ENCODE results near the gene VPS37C.

Gene VPS37C

DNA sequence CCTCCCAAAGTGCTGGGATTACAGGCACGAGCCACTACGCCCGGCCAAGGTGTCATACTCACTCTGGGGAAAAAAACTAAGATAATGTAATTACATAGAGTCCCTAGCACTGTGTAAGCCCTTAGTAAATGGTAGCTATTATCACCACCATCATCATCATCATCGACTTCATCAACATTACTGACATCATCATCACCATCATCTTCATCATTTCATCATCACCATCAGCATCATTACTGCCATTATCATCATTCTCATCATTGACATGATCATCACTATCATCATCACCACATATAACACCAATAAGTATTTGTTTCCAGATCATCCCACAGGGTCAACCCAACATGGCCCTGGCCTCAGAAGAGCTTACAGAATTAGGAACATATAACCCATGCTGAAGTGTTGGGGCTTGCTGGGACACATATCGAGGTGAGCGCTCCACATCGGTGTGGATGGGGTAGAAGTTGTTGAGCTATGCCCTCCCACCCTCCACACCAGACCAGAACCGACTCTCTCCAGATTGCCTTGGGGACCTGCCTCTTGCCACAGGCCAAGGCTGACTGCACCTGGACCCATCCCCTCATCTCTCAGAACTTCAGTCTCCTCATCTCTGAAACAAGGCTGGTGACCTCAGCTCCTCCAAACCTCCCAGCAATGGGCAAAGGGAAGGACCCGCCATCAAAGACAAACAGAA is 73.7 kb downstream of the VPS37C start:
- Histone ChIP-seq H3K4me1 (ENCODE audit: control insufficient read depth, insufficient read depth, low read length) (no peaks in the 10 kb centered on the region), H3K9me3 (ENCODE audit: control insufficient read depth, low read length) (no peaks in the 10 kb centered on the region), H3K4me3 (ENCODE audit: insufficient read depth, low read depth, low read length) (no peak overlapping the region), H3K27ac (ENCODE audit: insufficient read depth, low read depth, low read length, poor library complexity, severe bottlenecking) (no peak overlapping the region), H3K27me3 (ENCODE audit: control insufficient read depth, insufficient read depth, low read length, poor library complexity, severe bottlenecking) (no peaks in the 10 kb centered on the region), H3K36me3 (ENCODE audit: control insufficient read depth, insufficient read depth, low read length) (no peaks in the 10 kb centered on the region)
- WGBS, 2 experiments = 93 to 97% methylated on average over 9 of the region's 9 CpGs

DNA sequence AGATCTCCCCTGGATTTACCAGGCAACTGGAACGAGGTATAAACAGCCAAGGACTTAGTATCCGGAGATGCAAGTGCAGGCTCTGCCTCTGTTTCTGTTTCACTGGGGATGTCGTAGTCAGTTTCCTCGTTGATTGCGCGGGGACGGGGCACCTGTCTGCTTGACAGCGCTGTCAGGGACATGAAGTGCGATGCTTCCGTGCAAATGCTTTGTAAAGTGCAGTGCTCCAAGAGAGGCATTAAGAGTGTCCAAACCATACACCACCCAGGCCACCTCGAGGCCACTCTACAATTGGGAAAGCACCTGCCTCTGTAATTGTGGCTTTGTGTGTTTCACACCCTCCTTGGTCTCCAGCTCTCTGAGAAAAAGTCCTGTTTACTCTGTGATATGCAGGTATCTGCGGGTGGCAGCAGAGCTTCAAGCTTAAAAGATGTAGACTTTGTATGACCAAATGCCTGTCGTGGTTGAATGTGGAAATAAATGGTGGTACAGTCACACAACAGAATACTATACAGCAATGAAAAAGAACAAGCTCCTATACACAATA is 77.6 kb downstream of the VPS37C start:
- no peak overlapping the region for H3K4me3 ChIP-seq (ENCODE audit: insufficient read depth, low read depth, low read length)
- no peaks in the 10 kb centered on the region for H3K27me3 ChIP-seq (ENCODE audit: control insufficient read depth, insufficient read depth, low read length, poor library complexity, severe bottlenecking)
- H3K27ac ChIP-seq (ENCODE audit: insufficient read depth, low read depth, low read length, poor library complexity, severe bottlenecking) = no peak overlapping the region
- peaks cover 5% of the 10 kb centered on the region for H3K4me1 ChIP-seq (ENCODE audit: control insufficient read depth, insufficient read depth, low read length)
- no peaks in the 10 kb centered on the region for H3K9me3 ChIP-seq (ENCODE audit: control insufficient read depth, low read length)
- 93% methylated on average over 12 of the region's 13 CpGs for WGBS, 2 experiments
- no peaks in the 10 kb centered on the region for H3K36me3 ChIP-seq (ENCODE audit: control insufficient read depth, insufficient read depth, low read length)

DNA sequence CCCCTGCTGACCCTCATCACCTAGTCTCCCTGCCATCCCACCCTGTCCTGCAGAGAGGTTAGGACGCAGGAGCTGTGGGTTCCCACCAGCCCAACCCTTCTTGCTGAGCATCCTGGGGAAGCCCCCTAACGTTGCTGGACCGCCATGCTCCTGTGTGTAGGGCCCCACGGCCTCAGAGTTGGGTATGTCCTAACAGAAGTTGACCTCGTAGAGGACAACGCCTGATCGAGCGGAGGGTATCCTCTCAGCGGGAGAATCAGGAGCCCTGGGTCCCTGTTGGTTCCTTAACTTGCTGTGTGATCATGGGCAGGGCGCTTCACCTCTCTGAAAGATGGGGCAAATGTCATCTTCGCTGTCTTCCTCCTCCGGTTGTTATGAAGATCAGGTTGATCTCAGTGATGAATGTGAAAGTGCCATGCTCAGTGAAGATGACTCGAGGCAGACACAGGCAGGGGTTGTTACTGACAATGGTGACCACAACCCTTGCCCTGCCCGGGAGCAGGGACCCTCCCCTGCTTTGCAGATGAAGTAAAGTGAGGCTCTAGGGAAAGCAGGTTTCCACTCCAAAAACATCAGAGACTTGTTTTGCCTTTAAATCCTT is 78.2 kb downstream of the VPS37C start:
- Histone ChIP-seq H3K4me3 (ENCODE audit: insufficient read depth, low read depth, low read length) (no peak overlapping the region), H3K9me3 (ENCODE audit: control insufficient read depth, low read length) (no peaks in the 10 kb centered on the region), H3K27ac (ENCODE audit: insufficient read depth, low read depth, low read length, poor library complexity, severe bottlenecking) (no peak overlapping the region)

DNA sequence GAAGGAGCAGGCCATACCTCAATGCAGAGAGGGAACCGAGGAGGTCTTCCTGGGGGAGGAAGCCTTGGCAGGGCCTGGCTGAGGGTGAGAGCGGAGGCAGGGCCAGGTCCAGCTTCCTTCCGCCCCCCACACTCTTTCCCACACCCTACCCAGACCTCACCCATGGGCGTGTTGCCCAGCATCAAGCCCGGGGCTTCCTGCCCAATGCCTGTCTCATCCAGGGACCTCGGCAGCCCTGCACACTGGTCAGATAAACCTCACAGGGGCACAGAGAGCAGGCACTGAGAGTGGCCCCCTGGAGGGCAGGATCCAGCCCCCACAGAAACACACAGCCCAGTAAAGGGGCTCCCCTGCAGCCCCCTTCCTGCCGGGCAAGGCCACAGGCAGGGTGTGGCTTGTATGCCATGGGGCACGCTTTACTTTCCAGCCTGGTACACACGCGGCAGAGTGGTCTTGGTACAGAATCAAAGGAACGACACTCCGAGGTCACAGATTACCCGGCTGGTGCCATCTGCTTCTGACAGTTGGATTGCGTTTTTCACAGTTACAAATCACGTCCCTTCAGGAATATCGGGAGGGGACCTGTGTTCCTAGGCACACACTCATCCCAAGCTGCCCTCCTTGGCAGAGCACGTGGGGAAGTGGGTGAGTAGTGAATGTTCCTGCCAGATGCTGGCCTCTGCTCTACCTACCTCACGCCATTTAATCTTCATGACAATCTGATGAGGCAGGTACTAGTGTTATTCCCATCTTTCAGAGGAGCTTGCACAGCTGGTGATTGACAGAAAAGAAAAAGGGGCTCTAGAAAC is 79.0 kb downstream of the VPS37C start:
- Histone ChIP-seq H3K27me3 (ENCODE audit: control insufficient read depth, insufficient read depth, low read length, poor library complexity, severe bottlenecking) (no peaks in the 10 kb centered on the region), H3K4me1 (ENCODE audit: control insufficient read depth, insufficient read depth, low read length) (peaks cover 5% of the 10 kb centered on the region), H3K27ac (ENCODE audit: insufficient read depth, low read depth, low read length, poor library complexity, severe bottlenecking) (no peak overlapping the region), H3K4me3 (ENCODE audit: insufficient read depth, low read depth, low read length) (no peak overlapping the region), H3K36me3 (ENCODE audit: control insufficient read depth, insufficient read depth, low read length) (no peaks in the 10 kb centered on the region), H3K9me3 (ENCODE audit: control insufficient read depth, low read length) (no peaks in the 10 kb centered on the region)
- 92 to 93% methylated on average over 18 of the region's 18 CpGs for WGBS, 2 experiments

More for the DNA sequence above, 78.2 kb downstream of the VPS37C start:
- Histone ChIP-seq H3K36me3 (ENCODE audit: control insufficient read depth, insufficient read depth, low read length) (no peaks in the 10 kb centered on the region), H3K27me3 (ENCODE audit: control insufficient read depth, insufficient read depth, low read length, poor library complexity, severe bottlenecking) (no peaks in the 10 kb centered on the region), H3K4me1 (ENCODE audit: control insufficient read depth, insufficient read depth, low read length) (peaks cover 5% of the 10 kb centered on the region)
- WGBS, 2 experiments = 92 to 93% methylated on average over 14 of the region's 14 CpGs

DNA sequence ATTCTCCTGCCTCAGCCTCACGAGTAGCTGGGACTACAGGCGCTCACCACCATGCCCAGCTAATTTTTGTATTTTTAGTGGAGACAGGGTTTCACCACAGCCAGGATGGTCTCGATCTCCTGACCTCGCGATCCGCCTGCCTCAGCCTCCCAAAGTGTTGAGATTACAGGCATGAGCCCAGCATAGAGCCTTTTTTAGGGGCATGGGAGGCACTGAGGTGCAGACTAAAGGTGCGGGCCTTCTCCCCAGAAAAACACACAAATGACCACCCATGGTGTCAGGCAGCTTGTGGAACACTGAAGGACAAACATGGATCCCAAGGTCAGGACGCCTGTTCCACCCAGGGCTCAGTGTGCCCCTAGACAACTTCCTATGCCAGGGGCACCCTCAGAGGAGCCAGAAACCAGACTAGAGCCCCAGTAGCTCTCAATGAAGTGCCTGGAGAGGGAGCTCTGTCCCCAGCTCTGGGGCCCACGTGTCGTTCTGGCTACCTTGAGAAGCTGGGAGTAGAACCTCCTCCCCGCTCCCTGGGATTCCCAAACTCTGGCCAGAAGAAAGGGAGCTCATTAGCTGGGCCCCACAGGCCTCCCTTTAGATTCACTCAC is 80.1 kb downstream of the VPS37C start:
- H3K4me3 ChIP-seq (ENCODE audit: insufficient read depth, low read depth, low read length) = no peak overlapping the region
- H3K4me1 ChIP-seq (ENCODE audit: control insufficient read depth, insufficient read depth, low read length) = peaks cover 5% of the 10 kb centered on the region
- no peaks in the 10 kb centered on the region for H3K27me3 ChIP-seq (ENCODE audit: control insufficient read depth, insufficient read depth, low read length, poor library complexity, severe bottlenecking)
- H3K9me3 ChIP-seq (ENCODE audit: control insufficient read depth, low read length) = peaks cover 2% of the 10 kb centered on the region
- H3K27ac ChIP-seq (ENCODE audit: insufficient read depth, low read depth, low read length, poor library complexity, severe bottlenecking) = no peak overlapping the region
- no peaks in the 10 kb centered on the region for H3K36me3 ChIP-seq (ENCODE audit: control insufficient read depth, insufficient read depth, low read length)
- WGBS, 2 experiments = 84 to 90% methylated on average over 11 of the region's 11 CpGs

DNA sequence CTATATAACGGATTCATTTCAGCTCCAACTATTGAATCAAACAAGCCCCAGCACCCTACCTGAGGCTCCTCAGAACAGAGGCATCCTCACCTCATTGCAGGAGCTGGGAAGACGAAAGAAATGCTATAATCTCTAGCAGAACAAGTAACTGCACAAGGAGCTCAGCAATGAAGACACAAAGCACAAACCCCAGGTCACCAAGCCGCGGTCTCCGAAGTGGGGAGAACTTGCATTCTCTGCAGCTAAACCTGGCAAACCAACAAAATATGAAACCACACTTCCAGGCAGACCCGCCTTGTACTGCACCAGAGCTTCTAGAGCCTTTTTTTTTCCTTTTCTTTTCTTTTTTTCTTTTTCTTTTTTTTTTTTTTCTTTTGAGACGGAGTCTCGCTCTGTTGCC is 80.7 kb downstream of the VPS37C start:
- H3K27me3 ChIP-seq (ENCODE audit: control insufficient read depth, insufficient read depth, low read length, poor library complexity, severe bottlenecking) = no peaks in the 10 kb centered on the region
- H3K9me3 ChIP-seq (ENCODE audit: control insufficient read depth, low read length) = peaks cover 2% of the 10 kb centered on the region
- H3K36me3 ChIP-seq (ENCODE audit: control insufficient read depth, insufficient read depth, low read length) = no peaks in the 10 kb centered on the region
- H3K4me1 ChIP-seq (ENCODE audit: control insufficient read depth, insufficient read depth, low read length) = peaks cover 5% of the 10 kb centered on the region
- no peak overlapping the region for H3K27ac ChIP-seq (ENCODE audit: insufficient read depth, low read depth, low read length, poor library complexity, severe bottlenecking)
- H3K4me3 ChIP-seq (ENCODE audit: insufficient read depth, low read depth, low read length) = no peak overlapping the region
- 92 to 94% methylated on average over 8 of the region's 8 CpGs for WGBS, 2 experiments

All from ectodermal cell (in vitro differentiated cells).